ENCODE measurements around the gene MARVELD2. TPM values are rescaled to one million over a fixed set of nuclear protein-coding genes. Genes with fewer than 3 reads are reported as not detected.

MARVELD2 gene
- total and polyA plus RNA-seq, 2 of the 13 experiments (the other 11 are each of a cell fraction or from before 2014, with no cell fraction given), result 11.1 to 15.4 TPM

GRCh38 chr5:69414885-69415583 is at the start of gene MARVELD2 (continued):
- TF ChIP-seq PAF1 (CRISPR knock-in tag; IDR thresholded peaks at IDR 0.05) (no peak), ZNF891 (CRISPR knock-in tag; IDR thresholded peaks at IDR 0.05) (peak; percentile 24; the same call in 1 of the 2 replicates), ZZZ3 (CRISPR knock-in tag; IDR thresholded peaks at IDR 0.05; ENCODE audit: borderline replicate concordance) (no peak), MLXIP (CRISPR knock-in tag; IDR thresholded peaks at IDR 0.05; ENCODE audit: borderline replicate concordance) (no peak), YY1 (IDR thresholded peaks at IDR 0.05; ENCODE audit: insufficient read depth, insufficient replicate concordance, low read depth, low read length) (peak; percentile 68), ZNF777 (CRISPR knock-in tag; IDR thresholded peaks at IDR 0.05) (peak; percentile 89), GLI4 (CRISPR knock-in tag; IDR thresholded peaks at IDR 0.05; ENCODE audit: borderline replicate concordance) (no peak), ZNF446 (CRISPR knock-in tag; IDR thresholded peaks at IDR 0.05) (0 out of 2 replicates have a peak, but pooled peaks have one; percentile 42), ZNF83 (CRISPR knock-in tag; IDR thresholded peaks at IDR 0.05; ENCODE audit: borderline replicate concordance) (no peak), KLF13 (CRISPR knock-in tag; IDR thresholded peaks at IDR 0.05) (no peak), ZBTB25 (CRISPR knock-in tag; IDR thresholded peaks at IDR 0.05) (peak; percentile 76), PRDM15 (CRISPR knock-in tag; IDR thresholded peaks at IDR 0.05) (no peak), ZNF18 (CRISPR knock-in tag; IDR thresholded peaks at IDR 0.05; ENCODE audit: insufficient replicate concordance) (peak; percentile 32), ZNF580 (CRISPR knock-in tag; IDR thresholded peaks at IDR 0.05; ENCODE audit: borderline replicate concordance, low read depth) (no peak; the same call in 1 of the 2 replicates), ZNF224 (CRISPR knock-in tag; IDR thresholded peaks at IDR 0.05) (0 out of 2 replicates have a peak, but pooled peaks have one; percentile 71)
- TF ChIP-seq, protein P1, sequence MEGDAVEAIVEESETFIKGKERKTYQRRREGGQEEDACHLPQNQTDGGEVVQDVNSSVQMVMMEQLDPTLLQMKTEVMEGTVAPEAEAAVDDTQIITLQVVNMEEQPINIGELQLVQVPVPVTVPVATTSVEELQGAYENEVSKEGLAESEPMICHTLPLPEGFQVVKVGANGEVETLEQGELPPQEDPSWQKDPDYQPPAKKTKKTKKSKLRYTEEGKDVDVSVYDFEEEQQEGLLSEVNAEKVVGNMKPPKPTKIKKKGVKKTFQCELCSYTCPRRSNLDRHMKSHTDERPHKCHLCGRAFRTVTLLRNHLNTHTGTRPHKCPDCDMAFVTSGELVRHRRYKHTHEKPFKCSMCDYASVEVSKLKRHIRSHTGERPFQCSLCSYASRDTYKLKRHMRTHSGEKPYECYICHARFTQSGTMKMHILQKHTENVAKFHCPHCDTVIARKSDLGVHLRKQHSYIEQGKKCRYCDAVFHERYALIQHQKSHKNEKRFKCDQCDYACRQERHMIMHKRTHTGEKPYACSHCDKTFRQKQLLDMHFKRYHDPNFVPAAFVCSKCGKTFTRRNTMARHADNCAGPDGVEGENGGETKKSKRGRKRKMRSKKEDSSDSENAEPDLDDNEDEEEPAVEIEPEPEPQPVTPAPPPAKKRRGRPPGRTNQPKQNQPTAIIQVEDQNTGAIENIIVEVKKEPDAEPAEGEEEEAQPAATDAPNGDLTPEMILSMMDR (CRISPR knock-in tag; IDR thresholded peaks at IDR 0.05), result peak; percentile 90

All from HepG2 (cell line).